Activated CD8-positive, alpha-beta memory T cell treated with anti-CD3 and anti-CD28 coated beads for 4 hours (primary cell): ENCODE measurements around the gene TEX261.

Experiments used
- DNase-seq, 2 donors: peaks; one replicate each; pipeline ENCODE4 v3.0.0-alpha.2; 2020; ENCODE audit warnings: low read depth in 2 of 2

Gene TEX261

GRCh38 chr2:70936979-70937811, 57.5 kb downstream of the TEX261 start:
- DNase-seq, result no peak

GRCh38 chr2:70936165-70936978, 58.3 kb downstream of the TEX261 start:
- no peak for DNase-seq
